Breast epithelium (tissue), 4 donors: ENCODE data around the gene TPM2. TPM values are rescaled to one million over a fixed set of nuclear protein-coding genes. Genes with fewer than 3 reads are reported as not detected.

ENCODE experiments used
- DNase-seq, 2 donors: peaks; one replicate each; pipeline ENCODE4 v3.0.0-alpha.2; 2019; ENCODE audit warnings: low spot score in 2 of 2
- H3K27ac ChIP-seq, 2 donors: fragments of 200-600 bp; sonication (generic) in 1 of 2; one replicate each; pipeline ENCODE4 v1.5.1; 2016 to 2019; ENCODE audit warnings: mild to moderate bottlenecking in 1 of 2
- H3K27me3 ChIP-seq, 2 donors: fragments of 200-600 bp; sonication (generic) in 1 of 2; one replicate each; pipeline versions ENCODE4 v1.5.1 to v1.6.0; 2017 to 2019; ENCODE audit warnings: control low read depth in 1 of 2, mild to moderate bottlenecking in 1 of 2
- H3K36me3 ChIP-seq: fragments of 200-600 bp; one replicate; pipeline ENCODE4 v1.5.1; 2019
- H3K4me1 ChIP-seq, 2 donors: fragments of 200-600 bp; sonication (generic); one replicate each; pipeline ENCODE4 v1.5.1; 2016 to 2019; ENCODE audit warnings: control low read depth in 1 of 2
- H3K4me3 ChIP-seq, 3 donors: fragments of 200-600 bp; sonication (generic); 1 replicate in 2 of 3; 2 replicates in 1 of 3; pipeline ENCODE4 v1.5.1; 2016 to 2019; ENCODE audit warnings: mild to moderate bottlenecking in 3 of 3, moderate library complexity in 2 of 3
- H3K9me3 ChIP-seq, 2 donors: fragments of 200-600 bp; sonication (generic) in 1 of 2; one replicate each; pipeline ENCODE4 v1.5.1; 2016 to 2019; ENCODE audit warnings: control low read depth in 1 of 2
- POLR2A ChIP-seq: fragments of 450-650 bp; IDR thresholded peaks from one replicate; pipeline ENCODE4 v1.6.1; 2016; ENCODE audit warnings: antibody characterized with exemption, mild to moderate bottlenecking, moderate library complexity
- POLR2AphosphoS5 ChIP-seq, 3 donors: sonication (generic); formaldehyde crosslinking; IDR thresholded peaks; one replicate each; pipeline ENCODE4 v1.6.1; 2017; ENCODE audit warnings: antibody characterized with exemption in 3 of 3
- intact Hi-C: fragments of 100-400 bp; cut with DNase I; formaldehyde crosslinking; loops from one replicate; pipeline ENCODE4 v1.15.1; 2023; ENCODE audit warnings: low total_unique reads
- total RNA-seq, 3 donors: library from RNA; depleted of rRNA; stranded (reverse); fragments of >200 nt; gene quantifications; one replicate each; pipeline ENCODE4 v1.1.0, GENCODE V29; 2016
- TF ChIP-seq, protein P1 (sequence below), 3 donors: fragments of 450-650 bp; IDR thresholded peaks; one replicate each; pipeline ENCODE4 v1.5.1; 2016 to 2017; ENCODE audit warnings: antibody characterized with exemption in 3 of 3, mild to moderate bottlenecking in 3 of 3, moderate library complexity in 3 of 3

The TPM2 gene
- total RNA-seq, 3 donors from 2014 or later: 143 to 402 (median 258) TPM

DNA sequence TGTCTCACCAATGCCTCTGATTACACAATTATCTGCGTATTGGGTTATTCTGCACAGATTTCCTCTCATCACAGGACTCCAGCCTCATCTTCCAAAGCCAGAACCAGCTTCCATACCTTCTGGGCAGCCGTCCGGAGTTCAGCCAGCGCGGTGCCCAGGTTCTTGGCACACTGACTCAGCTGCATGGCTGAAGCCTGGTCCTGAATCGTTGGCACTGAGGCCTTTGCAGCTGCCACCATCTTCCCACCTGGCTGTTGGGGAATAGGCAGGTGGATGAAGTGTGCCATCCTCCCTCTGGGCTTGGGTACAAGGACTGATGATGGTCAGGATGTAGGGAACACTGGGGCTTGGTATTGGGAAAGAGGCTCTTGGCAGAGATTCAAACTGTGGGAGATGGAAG lies 24.4 kb upstream of the TPM2 start:
- intact Hi-C loops: no loop called here
- H3K4me1 ChIP-seq: no peaks in the 10 kb centered on the region
- DNase-seq: no peak
- H3K36me3 ChIP-seq: peaks cover 30% of the 10 kb centered on the region
- H3K9me3 ChIP-seq: no peaks in the 10 kb centered on the region
- TF ChIP-seq POLR2AphosphoS5 (IDR thresholded peaks at IDR 0.05) (no peak), POLR2A (no peak)
- TF ChIP-seq, protein P1, sequence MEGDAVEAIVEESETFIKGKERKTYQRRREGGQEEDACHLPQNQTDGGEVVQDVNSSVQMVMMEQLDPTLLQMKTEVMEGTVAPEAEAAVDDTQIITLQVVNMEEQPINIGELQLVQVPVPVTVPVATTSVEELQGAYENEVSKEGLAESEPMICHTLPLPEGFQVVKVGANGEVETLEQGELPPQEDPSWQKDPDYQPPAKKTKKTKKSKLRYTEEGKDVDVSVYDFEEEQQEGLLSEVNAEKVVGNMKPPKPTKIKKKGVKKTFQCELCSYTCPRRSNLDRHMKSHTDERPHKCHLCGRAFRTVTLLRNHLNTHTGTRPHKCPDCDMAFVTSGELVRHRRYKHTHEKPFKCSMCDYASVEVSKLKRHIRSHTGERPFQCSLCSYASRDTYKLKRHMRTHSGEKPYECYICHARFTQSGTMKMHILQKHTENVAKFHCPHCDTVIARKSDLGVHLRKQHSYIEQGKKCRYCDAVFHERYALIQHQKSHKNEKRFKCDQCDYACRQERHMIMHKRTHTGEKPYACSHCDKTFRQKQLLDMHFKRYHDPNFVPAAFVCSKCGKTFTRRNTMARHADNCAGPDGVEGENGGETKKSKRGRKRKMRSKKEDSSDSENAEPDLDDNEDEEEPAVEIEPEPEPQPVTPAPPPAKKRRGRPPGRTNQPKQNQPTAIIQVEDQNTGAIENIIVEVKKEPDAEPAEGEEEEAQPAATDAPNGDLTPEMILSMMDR (IDR thresholded peaks at IDR 0.05): no peak
- no peak overlapping the region for H3K4me3 ChIP-seq
- no peaks in the 10 kb centered on the region for H3K27me3 ChIP-seq
- H3K27ac ChIP-seq: no peak overlapping the region

DNA sequence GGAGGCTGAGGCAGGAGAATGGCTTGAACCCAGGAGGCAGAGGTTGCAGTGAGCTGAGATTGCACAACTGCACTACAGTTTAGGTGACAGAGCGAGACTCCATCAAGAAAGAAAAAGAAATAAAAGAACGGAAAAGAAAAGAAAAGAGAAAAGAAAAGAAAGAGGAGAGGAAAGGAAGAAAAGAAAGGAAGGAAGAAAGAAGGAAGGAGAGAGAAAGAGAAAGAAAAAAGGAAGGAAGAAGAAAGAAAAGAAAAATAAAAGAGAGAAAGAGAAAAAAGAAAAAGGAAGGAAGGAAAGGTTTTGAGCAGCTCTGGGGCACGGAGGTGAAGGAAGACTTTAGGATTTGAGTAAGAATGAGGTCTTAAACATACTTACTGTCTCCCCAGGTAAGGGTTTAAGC lies 23.9 kb upstream of the TPM2 start:
- H3K4me1 ChIP-seq: no peaks in the 10 kb centered on the region
- no peak overlapping the region for H3K4me3 ChIP-seq
- no peaks in the 10 kb centered on the region for H3K9me3 ChIP-seq
- no peak overlapping the region for H3K27ac ChIP-seq
- no peaks in the 10 kb centered on the region for H3K27me3 ChIP-seq
- DNase-seq: no peak
- TF ChIP-seq, protein P1 (IDR thresholded peaks at IDR 0.05): no peak
- no peak for TF ChIP-seq POLR2AphosphoS5 (IDR thresholded peaks at IDR 0.05)
- TF ChIP-seq POLR2A: no peak
- H3K36me3 ChIP-seq: peaks cover 25% of the 10 kb centered on the region
- intact Hi-C loops: no loop called here

DNA sequence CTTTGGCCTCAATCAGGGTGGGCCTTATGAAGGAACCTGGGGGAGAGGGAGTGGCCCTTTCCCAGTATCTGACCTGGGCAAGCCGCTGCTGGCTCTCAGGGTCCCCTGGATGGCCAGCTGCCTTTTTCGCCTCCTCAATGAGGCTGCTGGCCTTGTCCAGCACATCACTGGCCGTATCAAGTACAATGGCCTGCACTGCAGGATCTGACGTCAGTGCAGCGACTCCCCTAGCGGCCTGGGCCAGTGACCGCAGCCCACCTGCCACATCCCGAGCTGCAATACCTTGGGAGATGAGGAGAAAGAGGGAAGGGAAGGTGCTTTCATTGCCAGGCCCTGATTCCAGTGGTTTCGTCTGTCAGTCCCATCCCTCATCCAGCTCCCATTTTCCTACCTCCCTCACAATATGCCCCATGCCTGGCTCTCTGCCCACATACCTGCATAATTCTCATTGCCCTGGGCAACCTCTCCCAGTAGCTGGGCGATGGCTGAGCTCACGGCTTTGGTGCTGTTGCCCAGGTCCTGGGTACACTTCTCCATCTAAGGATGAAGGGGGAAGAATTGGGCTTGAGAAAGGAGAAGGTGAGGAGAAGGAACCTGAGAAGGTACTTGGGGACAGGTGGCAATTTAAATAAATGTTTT lies 23.2 kb upstream of the TPM2 start:
- TF ChIP-seq POLR2A (no peak), POLR2AphosphoS5 (IDR thresholded peaks at IDR 0.05) (no peak)
- TF ChIP-seq, protein P1 (IDR thresholded peaks at IDR 0.05): no peak
- DNase-seq: no peak
- intact Hi-C loops: no loop called here
- Histone ChIP-seq H3K4me1 (no peaks in the 10 kb centered on the region), H3K9me3 (no peaks in the 10 kb centered on the region), H3K27ac (peak overlapping the region; percentile 32 to 73), H3K27me3 (no peaks in the 10 kb centered on the region), H3K4me3 (no peak overlapping the region), H3K36me3 (peaks cover 22% of the 10 kb centered on the region)

DNA sequence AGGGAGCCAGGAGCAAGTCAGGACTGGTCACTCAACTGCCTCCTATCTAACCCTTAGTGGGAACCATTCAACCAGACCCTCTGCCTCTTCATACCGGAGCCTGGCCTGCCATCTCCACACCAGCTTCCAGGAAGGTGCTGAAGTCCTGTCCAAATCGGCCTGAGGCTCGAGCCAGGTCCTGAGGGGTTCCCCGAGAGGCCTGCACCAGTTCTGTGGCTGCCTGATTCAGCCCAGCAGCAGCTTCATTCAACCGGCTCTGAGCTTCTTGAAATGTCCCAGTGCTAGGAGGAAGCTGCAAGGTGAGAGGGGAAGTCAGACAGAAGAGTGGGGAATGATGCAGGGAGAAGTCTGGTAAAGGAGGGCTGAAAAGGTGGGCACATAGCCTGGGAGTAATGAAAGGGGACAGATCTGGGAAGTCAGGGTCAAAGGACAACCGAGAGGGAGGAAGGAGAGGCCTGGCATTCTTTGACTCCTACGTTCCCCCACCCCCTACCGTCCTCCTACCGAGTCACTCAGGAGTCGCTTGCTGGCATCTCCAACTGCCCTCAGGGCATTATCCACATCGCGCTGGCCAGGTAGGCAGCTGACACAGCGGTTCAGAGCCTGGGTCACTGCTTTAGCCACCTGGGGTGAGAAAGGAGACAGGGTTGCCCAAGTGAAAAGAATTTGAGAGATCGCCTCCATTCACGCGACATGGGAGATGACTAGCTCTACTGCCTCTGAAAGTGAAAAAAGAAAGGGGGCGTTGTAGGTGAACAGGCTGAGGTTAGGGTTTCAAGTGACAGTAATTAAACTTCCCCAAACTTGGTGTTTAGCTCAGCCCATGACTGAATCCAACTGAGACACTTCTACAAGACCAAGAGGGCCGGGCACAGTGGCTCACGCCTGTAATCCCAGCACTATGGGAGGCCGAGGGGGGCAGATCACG lies 22.0 kb upstream of the TPM2 start:
- intact Hi-C loops: no loop called here
- no peak overlapping the region for H3K4me3 ChIP-seq
- DNase-seq: peak; percentile 74 to 77
- TF ChIP-seq POLR2A (no peak), POLR2AphosphoS5 (IDR thresholded peaks at IDR 0.05) (no peak)
- TF ChIP-seq, protein P1 (IDR thresholded peaks at IDR 0.05): no peak
- H3K9me3 ChIP-seq: no peaks in the 10 kb centered on the region
- no peaks in the 10 kb centered on the region for H3K27me3 ChIP-seq
- peak overlapping the region; percentile 28 to 73 for H3K27ac ChIP-seq
- H3K4me1 ChIP-seq: no peaks in the 10 kb centered on the region
- peaks cover 20% of the 10 kb centered on the region for H3K36me3 ChIP-seq
